Hepatocyte (in vitro differentiated cells): ENCODE data around the gene GRHPR. TPM values are rescaled to one million over a fixed set of nuclear protein-coding genes. Genes with fewer than 3 reads are reported as not detected.

Source experiments
- DNase-seq: peaks from one replicate; pipeline ENCODE4 v3.0.0-alpha.2; 2016; ENCODE audit warnings: low spot score
- H2AFZ ChIP-seq: fragments of 200-600 bp; sonication (generic); 2 replicates; pipeline ENCODE4 v1.6.0; 2016; ENCODE audit warnings: antibody characterized with exemption, mild to moderate bottlenecking
- H3K27ac ChIP-seq: fragments of 200-600 bp; sonication (generic); 2 replicates; pipeline ENCODE4 v1.5.1; 2016; ENCODE audit warnings: mild to moderate bottlenecking
- H3K27me3 ChIP-seq: fragments of 200-600 bp; sonication (generic); 2 replicates; pipeline ENCODE4 v1.6.1; 2016
- H3K36me3 ChIP-seq: fragments of 200-600 bp; sonication (generic); replicated peaks from 2 replicates; pipeline ENCODE4 v1.5.1; 2016; ENCODE audit warnings: low read depth; ENCODE audit not compliant: insufficient read depth
- H3K4me1 ChIP-seq: fragments of 200-600 bp; sonication (generic); 2 replicates; pipeline ENCODE4 v1.5.1; 2016; ENCODE audit warnings: mild to moderate bottlenecking, moderate library complexity; ENCODE audit not compliant: insufficient read depth
- H3K4me2 ChIP-seq: fragments of 200-600 bp; sonication (generic); 2 replicates; pipeline ENCODE4 v1.6.0; 2016
- H3K4me3 ChIP-seq: fragments of 200-600 bp; sonication (generic); 2 replicates; pipeline ENCODE4 v1.5.1; 2016; ENCODE audit warnings: mild to moderate bottlenecking
- H3K79me2 ChIP-seq: fragments of 200-600 bp; sonication (generic); 2 replicates; pipeline ENCODE4 v1.6.0; 2017; ENCODE audit warnings: mild to moderate bottlenecking
- H3K9me2 ChIP-seq: fragments of 200-600 bp; sonication (generic); replicated peaks from 2 replicates; pipeline ENCODE4 v1.6.0; 2017; ENCODE audit warnings: mild to moderate bottlenecking; ENCODE audit not compliant: insufficient read depth
- H3K9me3 ChIP-seq: fragments of 200-600 bp; sonication (generic); 2 replicates; pipeline ENCODE4 v1.5.1; 2016; ENCODE audit warnings: low read depth, mild to moderate bottlenecking
- H4K20me1 ChIP-seq: fragments of 200-600 bp; sonication (generic); 2 replicates; pipeline ENCODE4 v1.6.0; 2016; ENCODE audit warnings: mild to moderate bottlenecking; ENCODE audit not compliant: insufficient read depth, poor library complexity, severe bottlenecking
- CTCF ChIP-seq: fragments of 200-600 bp; sonication (generic); IDR thresholded peaks from 2 replicates; pipeline ENCODE4 v1.5.1; 2016; ENCODE audit warnings: antibody characterized with exemption, mild to moderate bottlenecking; ENCODE audit not compliant: poor library complexity
- EZH2 ChIP-seq: fragments of 200-600 bp; sonication (generic); IDR thresholded peaks from 2 replicates; pipeline ENCODE4 v1.6.1; 2016; ENCODE audit warnings: antibody characterized with exemption, mild to moderate bottlenecking, borderline replicate concordance
- EZH2phosphoT487 ChIP-seq: fragments of 200-600 bp; sonication (generic); IDR thresholded peaks from one replicate; pipeline ENCODE4 v1.6.1; 2018; ENCODE audit warnings: antibody characterized with exemption, mild to moderate bottlenecking, low read depth, moderate library complexity; ENCODE audit not compliant: unreplicated experiment, severe bottlenecking
- whole genome bisulfite sequencing: methylation state at CpG from one replicate; pipeline ENCODE4 v1.1.6; 2016; ENCODE audit warnings: low lambda C conversion rate; ENCODE audit errors: missing lambda C conversion rate; 5-methylcytosine and 5-hydroxymethylcytosine counted together
- polyA plus RNA-seq: library from polyadenylated mRNA; unstranded; fragments of >200 nt; fragmentation: Nextera tagmentation; extraction: Ambion mirVana; gene quantifications from 2 replicates; pipeline ENCODE4 v1.2.1, GENCODE V29; 2016
- total RNA-seq: library from RNA; depleted of rRNA; stranded (reverse); fragments of >200 nt; gene quantifications from 2 replicates; pipeline ENCODE4 v1.2.3, GENCODE V29; 2014

GRHPR gene
- total and polyA plus RNA-seq, 2 experiments from 2014 or later = 137 to 168 TPM

- H3K27ac ChIP-seq = no peak overlapping the region
- no peak for DNase-seq
- H3K4me1 ChIP-seq = peaks cover 9% of the 10 kb centered on the region
- peaks cover 44% of the 10 kb centered on the region for H4K20me1 ChIP-seq
- no peak overlapping the region for H2AFZ ChIP-seq
- no peaks in the 10 kb centered on the region for H3K9me3 ChIP-seq
- no peaks in the 10 kb centered on the region for H3K9me2 ChIP-seq
- no peaks in the 10 kb centered on the region for H3K36me3 ChIP-seq
- H3K4me3 ChIP-seq = no peak overlapping the region
- H3K79me2 ChIP-seq = peaks cover 71% of the 10 kb centered on the region
- H3K4me2 ChIP-seq = no peak overlapping the region
- 96% methylated on average over 2 of the region's 2 CpGs for WGBS
- TF ChIP-seq CTCF (no peak), EZH2 (no peak)
- H3K27me3 ChIP-seq = no peaks in the 10 kb centered on the region
Measured at GRCh38 chr9:37442556-37442955, 20.1 kb downstream of the GRHPR start.

- no peaks in the 10 kb centered on the region for H3K9me2 ChIP-seq
- H3K4me2 ChIP-seq = no peak overlapping the region
- H4K20me1 ChIP-seq = peaks cover 42% of the 10 kb centered on the region
- no peaks in the 10 kb centered on the region for H3K27me3 ChIP-seq
- WGBS = over 99% methylated on average over 5 of the region's 5 CpGs
- no peak overlapping the region for H3K27ac ChIP-seq
- no peak overlapping the region for H3K4me3 ChIP-seq
- H3K79me2 ChIP-seq = peaks cover 80% of the 10 kb centered on the region
- TF ChIP-seq EZH2 = no peak
- TF ChIP-seq CTCF = no peak
- TF ChIP-seq EZH2phosphoT487 = no peak
- peaks cover 3% of the 10 kb centered on the region for H3K4me1 ChIP-seq
- no peak overlapping the region for H2AFZ ChIP-seq
- no peaks in the 10 kb centered on the region for H3K36me3 ChIP-seq
- H3K9me3 ChIP-seq = no peaks in the 10 kb centered on the region
- DNase-seq = no peak
Measured at GRCh38 chr9:37443566-37443965, 21.1 kb downstream of the GRHPR start.

GRCh38 chr9:37444890-37445289 is 22.4 kb downstream of the GRHPR start:
- Histone ChIP-seq H3K9me3 (no peaks in the 10 kb centered on the region), H3K9me2 (no peaks in the 10 kb centered on the region), H3K4me2 (no peak overlapping the region), H3K27me3 (no peaks in the 10 kb centered on the region), H2AFZ (no peak overlapping the region), H3K4me1 (peaks cover 3% of the 10 kb centered on the region), H3K79me2 (peaks cover 86% of the 10 kb centered on the region), H3K27ac (no peak overlapping the region), H3K4me3 (no peak overlapping the region), H3K36me3 (no peaks in the 10 kb centered on the region), H4K20me1 (peaks cover 44% of the 10 kb centered on the region)
- WGBS = 50% methylated on average over 2 of the region's 2 CpGs
- DNase-seq = no peak
- TF ChIP-seq EZH2phosphoT487 (no peak), EZH2 (no peak), CTCF (no peak)

GRCh38 chr9:37445832-37446231 is 23.3 kb downstream of the GRHPR start:
- no peaks in the 10 kb centered on the region for H3K9me3 ChIP-seq
- H3K4me2 ChIP-seq = no peak overlapping the region
- no peaks in the 10 kb centered on the region for H3K27me3 ChIP-seq
- WGBS = 92% methylated on average over 6 of the region's 6 CpGs
- H3K36me3 ChIP-seq = no peaks in the 10 kb centered on the region
- no peak for DNase-seq
- H3K4me1 ChIP-seq = peaks cover 3% of the 10 kb centered on the region
- no peaks in the 10 kb centered on the region for H3K9me2 ChIP-seq
- H4K20me1 ChIP-seq = peaks cover 44% of the 10 kb centered on the region
- no peak overlapping the region for H2AFZ ChIP-seq
- no peak for TF ChIP-seq CTCF
- TF ChIP-seq EZH2 = no peak
- no peak for TF ChIP-seq EZH2phosphoT487
- no peak overlapping the region for H3K27ac ChIP-seq
- peaks cover 88% of the 10 kb centered on the region for H3K79me2 ChIP-seq
- no peak overlapping the region for H3K4me3 ChIP-seq
